NCI-H1048 (cell line): Measurements from ENCODE around the gene PCID2.
"Not testable (repeated sequence)": the region's sequence is repeated elsewhere in the genome, so short reads cannot be mapped to it uniquely, and the experiment has no call there.

Source experiments
- DNase-seq: peaks from one replicate; lab custom pipeline; 2025; lab: John Stamatoyannopoulos, UW

The PCID2 gene

DNA sequence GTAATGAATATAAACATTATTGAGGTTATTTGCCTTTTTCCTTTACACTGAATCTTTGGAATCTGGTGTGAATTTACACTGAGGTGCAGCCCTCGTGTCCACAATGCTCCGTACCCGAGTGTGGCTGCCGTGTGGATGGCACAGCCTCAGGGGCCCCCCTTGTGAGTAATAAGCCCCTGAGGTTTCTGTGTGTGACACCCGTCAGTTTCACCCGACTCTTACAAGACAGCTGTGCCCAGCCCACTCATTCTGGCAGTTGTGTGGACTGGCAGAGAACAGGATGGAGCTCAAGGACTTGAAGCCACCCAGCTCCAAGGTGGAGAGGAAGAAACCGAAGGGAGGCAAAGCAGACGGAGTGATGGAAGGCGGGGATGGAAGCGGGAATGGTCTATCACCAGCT is 42.2 kb downstream of the PCID2 start:
- DNase-seq = no peak

DNA sequence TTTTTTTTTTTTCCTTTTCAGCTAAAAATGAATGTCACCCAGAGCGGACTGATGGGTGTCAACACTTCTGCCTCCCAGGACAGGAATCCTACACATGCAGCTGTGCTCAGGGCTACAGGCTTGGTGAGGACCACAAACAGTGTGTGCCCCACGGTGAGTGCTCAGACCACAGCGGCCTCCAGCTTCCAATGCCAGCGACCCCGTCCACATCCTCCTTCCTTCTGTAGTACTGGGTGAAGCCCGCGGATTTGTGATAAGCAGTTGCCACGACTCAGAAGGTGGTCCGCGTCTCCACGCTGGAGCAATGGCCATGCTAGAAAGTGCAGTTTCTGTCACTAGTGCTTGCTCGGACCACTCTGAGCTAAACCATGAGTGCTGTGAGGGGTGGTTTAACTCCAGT is 44.0 kb downstream of the PCID2 start:
- no peak for DNase-seq

DNA sequence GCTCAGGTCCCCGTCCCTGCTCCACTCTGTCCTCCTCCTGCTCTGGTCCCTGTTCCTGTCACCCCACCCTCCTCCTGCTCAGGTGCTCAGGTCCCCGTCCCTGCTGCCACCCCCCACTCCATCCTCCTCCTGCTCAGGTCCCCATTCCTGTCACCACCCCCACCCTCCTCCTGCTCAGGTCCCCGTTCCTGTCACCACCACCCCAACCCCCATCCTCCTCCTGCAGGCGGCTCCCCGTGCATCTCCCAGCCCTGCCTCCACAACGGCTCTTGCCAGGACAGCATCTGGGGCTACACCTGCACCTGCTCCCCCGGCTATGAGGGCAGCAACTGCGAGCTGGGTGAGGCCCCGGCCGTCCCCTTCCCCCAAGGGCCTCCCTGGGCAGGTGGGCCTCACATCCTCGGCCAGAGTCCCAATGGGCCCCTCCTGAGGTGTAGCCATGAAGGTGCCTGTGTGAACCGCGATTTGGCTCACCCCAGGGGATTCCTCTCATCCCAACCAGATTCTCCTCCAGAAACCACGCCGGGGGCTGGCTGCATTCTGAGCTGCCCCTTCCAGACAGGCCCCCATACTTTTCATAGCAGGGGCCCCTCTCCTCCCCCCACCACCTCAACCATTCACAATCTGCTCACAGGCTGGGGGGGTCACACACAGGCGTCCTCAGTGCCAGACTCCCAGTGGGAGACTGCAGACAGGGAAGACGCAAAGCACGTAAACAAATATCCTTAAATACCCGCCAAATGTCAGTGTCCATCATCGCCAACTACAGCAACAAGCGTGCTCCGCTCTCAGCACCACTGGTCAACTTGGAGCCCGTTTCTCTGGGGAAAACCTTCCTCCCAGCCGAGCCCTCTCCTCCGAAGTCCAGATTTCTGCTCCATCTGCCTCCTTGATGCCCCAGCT is 45.4 kb downstream of the PCID2 start:
- no peak for DNase-seq

- DNase-seq = not testable (repeated sequence)
These were observed 46.5 kb downstream of the PCID2 start for GRCh38 chr13:113161975-113162374.

- no peak for DNase-seq
These were observed 47.0 kb downstream of the PCID2 start for GRCh38 chr13:113161433-113161832.

DNA sequence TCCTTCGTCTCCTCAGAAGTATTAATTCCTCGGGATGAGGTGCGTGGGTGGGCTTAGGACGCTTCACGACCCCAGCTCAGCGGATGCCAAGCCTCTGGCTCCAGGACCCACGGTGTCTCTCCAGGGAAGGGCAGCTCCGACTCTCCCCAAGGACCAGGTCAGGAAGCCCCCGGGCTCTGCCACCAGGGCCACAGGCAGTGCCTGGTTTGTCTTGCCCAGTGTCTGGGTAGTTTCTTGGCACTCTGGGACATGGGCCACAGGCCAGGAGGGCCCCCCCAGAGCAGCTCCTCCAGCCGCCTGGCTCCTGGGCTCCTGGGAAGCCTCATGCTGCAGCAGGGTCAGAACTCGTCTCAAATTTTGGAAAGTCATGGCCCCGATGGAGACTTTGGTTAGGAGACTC is 47.5 kb downstream of the PCID2 start:
- no peak for DNase-seq

GRCh38 chr13:113159701-113160100 is 48.8 kb downstream of the PCID2 start:
- no peak for DNase-seq

- no peak for DNase-seq
These were observed 49.5 kb downstream of the PCID2 start for GRCh38 chr13:113158946-113159345.

DNA sequence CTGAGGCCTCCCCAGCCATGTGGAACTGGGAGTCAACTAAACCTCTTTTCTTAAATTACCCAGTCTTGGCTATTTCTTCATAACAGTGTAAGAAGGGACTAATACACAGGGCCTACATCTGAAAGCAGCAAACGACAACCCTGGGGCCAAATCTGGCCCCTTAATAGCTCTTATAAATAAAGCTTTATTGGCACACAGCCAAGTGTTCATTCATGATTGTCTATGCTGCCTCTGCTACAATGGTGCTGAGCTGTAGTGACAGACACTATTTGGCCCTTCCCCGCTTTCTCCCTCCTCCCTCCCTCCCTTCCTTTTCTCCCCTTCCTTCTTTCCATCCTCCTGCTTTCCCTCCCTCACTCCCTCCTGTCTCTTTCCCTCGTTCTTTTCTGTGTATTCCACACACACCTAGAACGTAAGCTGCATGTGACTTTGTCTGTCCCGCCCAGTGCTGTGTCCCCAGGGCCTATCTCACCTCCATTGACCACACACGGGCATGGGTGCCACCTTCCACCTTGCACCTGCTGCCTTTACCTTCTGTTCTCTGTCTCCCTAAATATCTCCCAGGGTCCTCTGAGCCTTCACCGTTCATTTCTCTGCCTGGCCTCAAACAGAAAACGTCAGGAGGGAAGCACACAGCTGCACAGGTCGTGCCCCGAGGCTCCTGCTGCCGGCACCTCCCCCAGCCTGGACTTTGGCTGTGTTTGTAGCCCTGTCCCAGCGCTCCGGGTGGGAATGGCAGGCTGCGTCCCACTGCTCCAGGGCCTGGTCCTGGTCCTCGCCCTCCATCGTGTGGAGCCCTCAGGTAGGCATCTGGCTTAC is 50.3 kb downstream of the PCID2 start, which contains the start of gene PROZ:
Gene PROZ (plus strand): TSS at position 720 of the 819 bp plus-strand sequence. CDS start 13 bp downstream, at position 733.
- DNase-seq = no peak

- no peak for DNase-seq
These were observed 51.1 kb downstream of the PCID2 start for GRCh38 chr13:113157206-113157928.

- DNase-seq = no peak
These were observed 52.4 kb downstream of the PCID2 start for GRCh38 chr13:113155982-113156655.

- DNase-seq = no peak
These were observed 53.3 kb downstream of the PCID2 start for GRCh38 chr13:113155201-113155600.

DNA sequence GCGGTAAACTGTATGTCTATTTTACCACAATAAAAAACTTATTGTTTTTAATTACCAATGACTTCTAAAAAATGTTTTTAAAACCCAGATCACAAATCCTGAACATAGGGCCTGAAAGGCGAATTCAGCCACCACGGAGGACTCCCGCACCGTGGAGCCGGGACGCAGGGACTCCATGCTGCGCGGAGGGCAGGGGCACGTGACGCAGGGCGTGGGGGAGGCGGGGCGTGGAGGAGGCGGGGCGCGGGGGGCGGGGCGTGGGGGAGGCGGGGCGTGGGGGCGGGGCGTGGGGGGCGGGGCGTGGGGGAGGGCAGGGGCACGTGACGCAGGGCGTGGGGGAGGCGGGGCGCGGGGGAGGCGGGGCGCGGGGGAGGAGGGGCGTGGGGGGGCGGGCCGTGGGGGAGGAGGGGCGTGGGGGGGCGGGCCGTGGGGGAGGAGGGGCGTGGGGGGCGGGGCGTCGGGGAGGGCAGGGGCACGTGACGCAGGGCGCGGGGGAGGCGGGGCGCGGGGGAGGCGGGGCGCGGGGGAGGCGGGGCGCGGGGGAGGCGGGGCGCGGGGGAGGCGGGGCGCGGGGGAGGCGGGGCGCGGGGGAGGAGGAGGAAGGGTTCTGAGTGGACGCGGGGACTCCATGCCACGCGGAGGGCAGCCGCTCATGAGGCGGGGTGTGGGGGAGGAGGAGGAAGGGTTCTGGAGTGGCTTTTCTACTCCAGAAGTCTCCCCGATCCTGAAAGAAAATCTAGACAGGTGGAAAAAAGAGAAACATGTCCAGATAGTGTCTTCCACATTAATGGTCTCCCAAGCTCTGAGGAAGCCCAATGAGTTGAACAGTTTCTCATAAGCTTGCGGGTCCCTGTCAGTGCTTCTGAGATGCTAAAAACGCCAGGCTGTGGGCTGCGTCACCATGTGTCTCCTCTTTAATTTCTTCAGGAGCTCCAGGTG is 54.4 kb downstream of the PCID2 start:
- no peak for DNase-seq

- no peak for DNase-seq
These were observed 55.3 kb downstream of the PCID2 start for GRCh38 chr13:113152984-113153809.

GRCh38 chr13:113152691-113152983 is 55.8 kb downstream of the PCID2 start:
- no peak for DNase-seq

DNA sequence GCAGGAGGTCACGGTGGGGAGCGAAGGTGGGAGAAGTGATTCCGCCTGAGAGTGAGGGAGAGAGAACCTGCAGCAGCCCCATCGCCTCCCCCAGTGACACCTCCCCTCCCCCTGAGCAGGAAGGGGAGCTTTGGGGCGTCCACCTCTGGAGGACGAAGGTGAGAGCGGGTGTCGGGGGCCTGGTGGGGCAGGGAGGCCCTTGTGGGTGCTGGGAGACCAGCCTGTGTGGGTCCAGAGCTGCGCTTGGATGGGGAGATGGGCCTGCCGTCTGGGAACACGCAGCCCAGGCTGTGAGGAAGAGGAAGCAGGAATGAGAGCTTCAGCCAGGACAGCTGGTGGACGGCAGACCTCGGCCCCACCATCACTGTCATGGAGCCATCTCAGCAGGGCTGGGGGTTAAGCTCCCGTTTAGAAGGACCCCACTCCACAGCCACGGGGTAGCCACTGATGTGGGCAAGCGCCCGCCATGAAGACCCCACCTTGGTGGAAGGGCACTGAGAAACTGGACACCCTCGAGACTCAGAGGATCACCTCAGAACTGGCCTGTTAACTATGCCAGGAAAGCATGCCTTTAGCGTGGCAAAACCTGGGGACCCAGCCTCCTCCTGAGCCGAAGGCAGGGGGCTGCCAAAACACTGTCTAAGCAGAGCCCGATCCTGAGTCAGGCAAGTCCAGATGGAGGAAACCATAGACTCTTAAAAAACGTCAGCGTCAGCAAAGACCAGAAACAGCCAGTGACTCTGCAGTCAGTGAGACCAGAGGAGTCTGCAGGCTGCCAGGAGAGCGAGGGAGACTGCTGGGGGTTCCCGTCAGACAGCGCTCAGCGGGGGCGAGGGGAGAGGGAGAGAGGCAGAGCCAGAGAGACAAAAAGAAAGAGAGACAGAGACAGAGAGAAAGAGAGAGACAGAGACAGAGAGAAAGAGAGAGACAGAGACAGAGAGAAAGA is 56.5 kb downstream of the PCID2 start:
- DNase-seq = no peak

GRCh38 chr13:113150550-113151365 is 57.7 kb downstream of the PCID2 start:
- DNase-seq = no peak
